Adrenal gland (tissue), 5 donors: ENCODE measurements around the gene PAX6.

Experiments
- CTCF ChIP-seq, 6 experiments: fragments of 450-650 bp in 4 of 6; fragments of 200-600 bp in 2 of 6; sonication (generic) in 1 of 6; IDR thresholded peaks; 1 replicate in 5 of 6; 2 replicates in 1 of 6; pipeline versions ENCODE4 v1.5.1 to v1.8.0; 2016 to 2021; ENCODE audit warnings: antibody characterized with exemption in 6 of 6, mild to moderate bottlenecking in 2 of 6, moderate library complexity in 1 of 6
- POLR2A ChIP-seq, 2 donors: fragments of 450-650 bp; IDR thresholded peaks; one replicate each; pipeline ENCODE4 v1.6.1; 2017; ENCODE audit warnings: antibody characterized with exemption in 2 of 2, mild to moderate bottlenecking in 2 of 2, moderate library complexity in 1 of 2
- donor health status: DM: no; HTN: no; CAD: no.

GRCh38 chr11:31763296-31763695 lies 47.8 kb downstream of the PAX6 start:
- TF ChIP-seq CTCF (IDR thresholded peaks at IDR 0.05) (no peak), POLR2A (IDR thresholded peaks at IDR 0.05) (no peak)
